OCI-LY7 (cell line): ENCODE measurements around the gene CNPY2.

Source experiments
- EZH2phosphoT487 ChIP-seq: fragments of 200-600 bp; sonication (generic); IDR thresholded peaks from 2 replicates; pipeline ENCODE4 v1.6.1; 2018; ENCODE audit warnings: low read depth, borderline replicate concordance, mild to moderate bottlenecking, mixed run types, antibody characterized with exemption, low read length, moderate library complexity, mixed read lengths
- TF ChIP-seq, protein P1 (sequence below): fragments of 200-600 bp; sonication (generic); conservative IDR thresholded peaks from 2 replicates; pipeline ENCODE4 v1.5.1; 2014; ENCODE audit warnings: mild to moderate bottlenecking, antibody characterized with exemption, low read length, moderate library complexity, mixed read lengths

DNA sequence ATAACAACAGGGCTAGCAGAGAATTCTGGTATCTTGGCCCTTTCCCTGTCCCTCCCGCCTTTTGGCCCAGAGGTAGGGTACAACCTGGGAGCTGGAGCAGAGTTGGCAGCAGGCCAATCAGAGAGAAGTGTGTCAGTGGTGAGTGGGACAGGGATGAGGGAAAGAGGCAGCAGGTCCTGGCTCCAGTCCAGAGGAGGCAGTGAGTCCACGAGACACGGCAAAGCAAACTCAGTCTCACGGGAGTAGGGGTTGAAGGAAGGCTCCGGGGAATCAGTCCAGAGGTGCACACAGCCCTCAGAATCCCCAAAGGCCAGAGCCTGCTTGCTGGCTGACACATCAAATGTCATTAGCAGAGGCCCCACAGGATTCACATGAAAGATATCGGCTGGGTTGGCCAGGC is 10.7 kb upstream of the CNPY2 start:
- TF ChIP-seq, protein P1, sequence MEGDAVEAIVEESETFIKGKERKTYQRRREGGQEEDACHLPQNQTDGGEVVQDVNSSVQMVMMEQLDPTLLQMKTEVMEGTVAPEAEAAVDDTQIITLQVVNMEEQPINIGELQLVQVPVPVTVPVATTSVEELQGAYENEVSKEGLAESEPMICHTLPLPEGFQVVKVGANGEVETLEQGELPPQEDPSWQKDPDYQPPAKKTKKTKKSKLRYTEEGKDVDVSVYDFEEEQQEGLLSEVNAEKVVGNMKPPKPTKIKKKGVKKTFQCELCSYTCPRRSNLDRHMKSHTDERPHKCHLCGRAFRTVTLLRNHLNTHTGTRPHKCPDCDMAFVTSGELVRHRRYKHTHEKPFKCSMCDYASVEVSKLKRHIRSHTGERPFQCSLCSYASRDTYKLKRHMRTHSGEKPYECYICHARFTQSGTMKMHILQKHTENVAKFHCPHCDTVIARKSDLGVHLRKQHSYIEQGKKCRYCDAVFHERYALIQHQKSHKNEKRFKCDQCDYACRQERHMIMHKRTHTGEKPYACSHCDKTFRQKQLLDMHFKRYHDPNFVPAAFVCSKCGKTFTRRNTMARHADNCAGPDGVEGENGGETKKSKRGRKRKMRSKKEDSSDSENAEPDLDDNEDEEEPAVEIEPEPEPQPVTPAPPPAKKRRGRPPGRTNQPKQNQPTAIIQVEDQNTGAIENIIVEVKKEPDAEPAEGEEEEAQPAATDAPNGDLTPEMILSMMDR = no peak
- TF ChIP-seq EZH2phosphoT487 = no peak
